Measurements from ENCODE around the gene MXD3.
"Not testable (repeated sequence)": the region's sequence is repeated elsewhere in the genome, so short reads cannot be mapped to it uniquely, and the experiment has no call there.

MXD3 gene

GRCh38 chr5:177264178-177264577 lies 47.5 kb downstream of the MXD3 start:
- Histone ChIP-seq H3K36me3 (ENCODE audit: control insufficient read depth, insufficient read depth, low read length) (peaks cover 9% of the 10 kb centered on the region), H3K4me3 (ENCODE audit: low read length) (no peak overlapping the region), H3K27me3 (ENCODE audit: control insufficient read depth, insufficient read depth, low read length) (no peaks in the 10 kb centered on the region), H3K9ac (ENCODE audit: low read length) (no peak overlapping the region), H3K9me3 (ENCODE audit: control insufficient read depth, low read length) (no peaks in the 10 kb centered on the region), H3K4me1 (ENCODE audit: control insufficient read depth, insufficient read depth, low read length) (no peaks in the 10 kb centered on the region)

- Histone ChIP-seq H3K9me3 (ENCODE audit: control insufficient read depth, low read length) (no peaks in the 10 kb centered on the region), H3K4me3 (ENCODE audit: low read length) (no peak overlapping the region), H3K27me3 (ENCODE audit: control insufficient read depth, insufficient read depth, low read length) (no peaks in the 10 kb centered on the region), H3K36me3 (ENCODE audit: control insufficient read depth, insufficient read depth, low read length) (peaks cover 9% of the 10 kb centered on the region), H3K9ac (ENCODE audit: low read length) (no peak overlapping the region), H3K4me1 (ENCODE audit: control insufficient read depth, insufficient read depth, low read length) (no peaks in the 10 kb centered on the region)
Observed at GRCh38 chr5:177261510-177261909, 50.2 kb downstream of the MXD3 start.

GRCh38 chr5:177260961-177261360 lies 50.7 kb downstream of the MXD3 start:
- Histone ChIP-seq H3K9me3 (ENCODE audit: control insufficient read depth, low read length) (no peaks in the 10 kb centered on the region), H3K4me3 (ENCODE audit: low read length) (no peak overlapping the region), H3K4me1 (ENCODE audit: control insufficient read depth, insufficient read depth, low read length) (no peaks in the 10 kb centered on the region), H3K9ac (ENCODE audit: low read length) (no peak overlapping the region), H3K27me3 (ENCODE audit: control insufficient read depth, insufficient read depth, low read length) (no peaks in the 10 kb centered on the region), H3K36me3 (ENCODE audit: control insufficient read depth, insufficient read depth, low read length) (peaks cover 6% of the 10 kb centered on the region)

GRCh38 chr5:177258711-177259110 lies 53.0 kb downstream of the MXD3 start:
- H3K9ac ChIP-seq (ENCODE audit: low read length); H3K4me1 ChIP-seq (ENCODE audit: control insufficient read depth, insufficient read depth, low read length); H3K36me3 ChIP-seq (ENCODE audit: control insufficient read depth, insufficient read depth, low read length); H3K4me3 ChIP-seq (ENCODE audit: low read length); H3K27me3 ChIP-seq (ENCODE audit: control insufficient read depth, insufficient read depth, low read length); H3K9me3 ChIP-seq (ENCODE audit: control insufficient read depth, low read length): not testable (repeated sequence)
